HG03066 (cell line): ENCODE data around the gene CACUL1.
"Not testable (repeated sequence)": the region's sequence is repeated elsewhere in the genome, so short reads cannot be mapped to it uniquely, and the experiment has no call there.

Experiments
- ATAC-seq: cut with Tn5 transposase; IDR thresholded peaks from one replicate; pipeline ENCODE4 v1.9.1; 2021; ENCODE audit warnings: low read depth; ENCODE audit not compliant: unreplicated experiment

The CACUL1 gene

DNA sequence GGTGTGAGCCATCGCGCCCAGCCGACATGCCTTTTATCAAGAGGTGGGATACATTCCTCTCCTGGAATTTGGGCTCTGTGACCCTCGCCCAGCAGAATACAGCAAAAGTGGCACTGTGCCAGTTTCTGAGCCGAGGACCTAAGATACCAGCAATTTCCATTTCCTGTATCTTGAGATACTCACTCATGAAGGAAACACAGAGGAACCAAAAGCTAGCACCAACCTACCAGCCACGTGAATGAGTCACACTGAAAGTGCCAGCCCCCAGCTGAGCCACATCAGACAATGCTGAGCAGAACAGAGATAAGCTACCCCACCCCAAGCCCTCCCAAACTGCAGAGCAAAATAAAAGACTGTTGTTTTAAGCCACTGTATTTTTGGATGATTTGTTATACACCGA, 56.3 kb downstream of the CACUL1 start:
- ATAC-seq: peak; percentile 90

DNA sequence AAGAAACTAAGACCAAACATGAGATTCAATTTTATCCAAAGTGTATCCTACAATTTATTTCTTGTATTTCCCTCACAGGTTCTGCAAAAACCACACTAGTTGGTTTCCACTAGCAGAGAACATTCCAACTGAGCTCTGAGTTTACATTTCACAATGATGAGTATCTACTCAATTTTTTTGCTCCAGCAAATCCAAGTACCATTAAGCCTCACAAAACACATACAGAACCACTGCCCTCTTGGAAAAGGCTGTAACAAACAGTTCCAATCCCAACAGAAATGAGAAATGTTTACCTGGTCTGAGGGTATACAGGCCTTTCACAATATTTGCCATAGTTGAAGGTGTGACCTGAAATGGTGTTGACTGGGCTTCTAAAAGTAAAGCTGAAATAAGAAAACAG, 59.9 kb downstream of the CACUL1 start:
- no peak for ATAC-seq

DNA sequence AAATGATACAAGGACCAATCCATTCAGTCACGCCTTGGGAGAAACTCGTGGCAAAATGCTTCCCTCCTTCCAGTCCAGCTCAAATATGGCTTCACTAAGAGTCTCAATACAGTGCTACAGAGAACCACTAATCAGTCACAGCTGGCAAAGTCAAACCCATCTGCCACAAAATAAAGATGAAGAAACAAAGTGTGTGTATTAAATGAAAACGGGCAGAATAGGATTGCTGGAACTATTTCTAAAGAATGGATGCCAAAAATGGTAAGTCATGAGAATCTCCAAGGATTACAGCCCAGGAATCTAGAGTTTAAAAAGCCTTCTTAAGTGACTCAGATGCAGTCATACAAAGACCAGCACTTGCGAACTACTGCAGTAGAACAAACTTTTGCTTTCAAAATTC, 61.9 kb downstream of the CACUL1 start:
- no peak for ATAC-seq

DNA sequence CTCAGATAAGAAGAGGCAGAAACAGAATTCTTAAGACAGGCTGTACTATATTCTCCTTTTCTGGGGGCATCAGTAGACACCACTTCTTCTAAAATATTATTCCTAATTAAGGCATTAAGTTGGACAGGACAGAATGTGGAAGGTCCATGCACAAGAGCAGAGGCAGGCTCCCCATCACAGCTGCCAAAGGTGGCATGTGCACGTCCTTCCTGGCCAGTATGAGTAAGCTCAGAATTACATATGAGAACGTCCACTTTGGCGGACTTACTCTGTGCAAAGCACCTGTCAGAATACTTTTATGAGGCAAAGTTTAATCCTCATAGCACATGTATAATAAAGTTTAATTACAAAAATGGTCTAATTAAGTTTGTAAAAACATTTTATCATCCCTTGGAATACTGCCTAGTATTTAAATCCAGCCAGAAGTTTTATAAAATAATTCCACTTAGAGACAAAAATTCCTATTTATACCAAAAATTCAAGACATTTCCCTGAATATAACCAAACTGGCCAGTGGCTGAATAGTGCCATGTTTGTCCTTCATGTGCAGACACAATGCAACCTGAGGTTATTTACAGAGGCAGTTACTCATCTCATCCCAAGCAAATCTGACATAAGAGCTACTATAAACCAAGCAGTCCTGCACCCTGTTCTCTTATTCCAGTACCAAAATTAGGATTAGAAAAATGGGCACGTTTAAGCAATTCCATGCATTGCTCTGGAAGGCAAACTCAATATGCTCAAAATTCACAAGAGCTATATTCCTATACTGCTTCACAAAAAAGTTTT, 65.5 kb downstream of the CACUL1 start:
- no peak for ATAC-seq

DNA sequence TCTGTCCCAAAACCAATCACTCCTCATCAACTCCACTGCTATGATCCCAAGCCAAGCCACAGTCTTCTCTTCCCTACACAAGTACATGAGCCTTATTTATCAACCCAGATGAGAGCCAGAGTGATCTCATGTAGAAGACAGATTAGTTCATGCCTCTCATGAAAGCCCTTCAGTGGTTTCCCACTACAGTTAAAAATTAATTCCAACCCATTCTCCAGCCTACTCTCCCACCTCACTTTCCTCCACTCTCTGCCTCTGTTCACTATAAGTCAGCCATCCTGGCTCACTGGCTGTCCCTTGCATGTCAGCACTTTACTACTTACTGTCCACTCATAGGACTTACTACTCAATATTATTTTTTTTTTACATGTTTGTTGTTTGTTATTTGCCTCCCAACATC, 67.3 kb downstream of the CACUL1 start:
- no peak for ATAC-seq

DNA sequence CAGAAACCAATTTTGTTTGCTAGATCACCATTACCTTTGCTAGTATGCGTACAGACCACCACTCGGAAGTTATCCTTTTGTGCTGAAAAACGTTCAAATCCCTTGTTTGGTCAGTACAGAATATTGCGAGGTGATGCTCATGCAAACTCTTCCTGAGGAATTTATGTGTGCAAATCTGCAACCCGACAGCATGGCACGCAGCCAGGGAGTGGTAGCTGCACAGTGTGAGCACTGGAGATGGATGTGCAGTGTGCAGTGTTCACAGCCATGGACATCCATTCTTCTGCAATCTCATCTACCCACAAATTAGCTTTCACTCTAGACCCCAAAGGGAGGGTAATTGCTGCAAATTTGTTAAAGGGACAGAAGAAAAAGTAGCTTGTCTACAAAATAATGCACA, 72.2 kb downstream of the CACUL1 start:
- ATAC-seq: no peak

DNA sequence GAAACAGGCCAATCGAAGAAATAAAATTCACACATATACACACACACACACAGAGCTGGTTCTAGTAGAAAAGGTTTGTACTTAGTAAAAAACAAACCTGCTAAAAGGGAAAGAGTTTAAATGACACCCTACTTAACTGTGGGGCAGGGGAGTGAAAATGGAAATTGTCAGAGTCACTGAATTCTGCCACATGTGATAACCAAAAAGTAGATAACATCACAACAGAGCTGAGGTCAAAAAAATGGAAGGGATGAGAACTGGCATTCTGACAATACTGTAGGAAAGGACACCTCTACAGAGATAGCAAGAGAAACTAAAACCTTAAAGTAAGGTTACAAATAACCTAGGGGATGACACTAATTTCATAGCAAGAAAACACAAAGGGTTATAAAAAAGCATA, 74.6 kb downstream of the CACUL1 start:
- ATAC-seq: no peak

DNA sequence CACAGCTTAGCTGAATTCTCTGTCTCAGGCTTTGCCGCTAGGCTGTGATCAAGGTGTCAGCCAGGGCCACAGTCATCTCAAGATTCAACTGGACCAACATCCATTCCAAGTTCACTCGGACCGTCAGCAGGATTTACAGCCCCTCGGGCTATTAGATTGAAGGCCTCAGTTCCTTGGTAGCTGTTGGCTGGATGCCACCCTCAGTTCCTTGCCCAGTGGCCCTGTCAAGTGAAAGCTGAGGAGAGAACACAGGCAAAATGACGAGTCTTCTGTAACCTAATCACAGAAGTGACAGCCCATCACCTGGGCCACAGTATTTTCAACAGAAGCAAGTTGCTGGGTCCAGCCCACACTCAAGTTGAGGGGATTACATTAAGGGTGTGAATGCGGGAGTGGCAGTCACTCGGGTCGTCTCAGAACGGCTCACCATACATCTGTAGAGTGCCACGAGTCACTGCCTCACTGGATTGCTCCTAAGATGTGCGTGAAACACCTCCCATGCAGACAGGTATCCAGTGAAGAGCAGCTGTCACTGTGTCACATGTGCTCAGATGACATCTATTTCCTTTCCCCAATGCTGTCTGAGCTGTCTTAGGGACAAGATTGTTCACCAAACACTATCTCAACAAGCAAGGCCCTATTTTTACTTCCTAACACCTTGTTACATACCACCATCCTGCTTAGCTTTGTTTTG, 80.4 kb downstream of the CACUL1 start:
- ATAC-seq: no peak

DNA sequence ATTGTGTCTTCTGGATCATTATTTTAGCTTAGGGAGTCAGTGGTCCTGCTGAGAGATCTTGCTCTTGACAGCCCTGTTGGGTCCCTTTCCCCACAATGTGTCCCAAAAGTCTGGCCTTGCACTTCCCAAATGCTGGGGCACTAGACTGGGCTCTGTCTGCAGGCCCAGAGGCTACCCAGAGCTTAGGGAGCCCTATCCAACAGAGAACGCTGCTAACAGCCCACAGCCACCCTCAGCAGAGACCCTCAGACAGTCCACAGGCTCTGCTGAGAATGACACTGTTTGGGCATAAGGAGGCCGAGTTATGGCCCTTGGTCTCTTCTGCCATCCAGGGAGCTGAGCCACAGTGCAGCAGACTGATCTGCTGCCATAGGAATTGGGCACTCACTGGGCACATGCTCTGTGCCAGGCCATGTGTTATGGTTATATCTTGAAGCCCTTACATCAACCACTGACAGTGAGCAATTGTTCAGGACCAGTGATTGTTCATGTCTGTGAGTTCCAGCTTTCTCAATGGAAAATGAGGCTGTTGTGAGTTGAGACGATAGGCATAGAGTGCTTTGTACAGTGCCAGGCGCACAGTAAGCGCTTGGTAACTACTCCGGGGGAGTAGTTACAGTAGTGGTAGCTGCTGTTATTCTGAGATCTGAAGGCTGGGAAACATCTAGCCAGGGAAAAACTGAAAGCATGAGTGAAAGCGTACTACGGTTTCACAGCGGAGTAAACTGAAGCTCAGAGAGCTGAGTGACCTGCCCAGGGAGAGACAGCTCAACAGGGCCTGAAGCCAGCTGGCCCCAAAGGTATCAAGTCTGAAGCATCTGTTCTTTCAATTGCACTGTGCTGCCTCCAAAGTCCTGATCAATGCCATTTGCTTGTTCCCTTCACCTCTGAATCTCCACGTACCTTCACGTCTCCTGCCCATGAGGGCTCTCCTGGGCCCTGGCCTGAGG, 81.7 kb downstream of the CACUL1 start:
- no peak for ATAC-seq

DNA sequence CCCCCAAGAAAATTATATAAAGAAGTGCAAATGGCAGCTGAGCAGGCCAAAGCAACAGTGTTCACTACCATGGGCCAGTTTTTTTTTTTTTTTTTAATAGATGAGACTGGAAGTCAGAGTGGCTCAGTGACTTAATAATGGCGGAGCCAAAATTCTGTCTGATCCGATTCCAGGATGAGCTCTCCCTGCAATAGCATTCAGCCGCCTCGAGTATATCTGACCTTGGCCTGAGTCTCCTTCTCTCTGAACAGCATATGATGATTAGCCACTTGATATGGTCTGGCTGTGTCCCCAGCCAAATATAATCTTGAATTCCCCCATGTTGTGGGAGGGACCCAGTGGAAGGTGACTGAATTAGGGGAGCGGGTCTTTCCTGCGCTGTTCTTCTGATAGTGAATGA, 82.6 kb downstream of the CACUL1 start:
- ATAC-seq: no peak

DNA sequence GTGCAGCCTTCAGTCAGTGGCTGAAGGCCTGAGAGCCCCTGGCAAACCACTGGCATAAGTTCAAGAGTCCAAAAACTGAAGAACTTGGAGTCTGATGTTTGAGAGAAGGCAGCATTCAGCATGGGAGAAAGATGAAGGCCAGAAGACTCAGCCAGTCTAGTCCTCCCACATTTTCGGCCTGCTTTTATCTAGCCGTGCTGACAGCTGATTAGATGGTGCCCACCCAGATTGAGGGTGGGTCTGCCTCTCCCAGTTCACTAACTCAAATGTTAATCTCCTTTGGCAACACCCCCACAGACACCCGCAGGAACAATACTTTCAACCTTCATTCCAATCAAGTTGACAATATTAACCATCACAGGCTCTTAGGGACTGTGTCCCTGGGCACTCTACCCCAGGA, 83.5 kb downstream of the CACUL1 start:
- not testable (repeated sequence) for ATAC-seq

DNA sequence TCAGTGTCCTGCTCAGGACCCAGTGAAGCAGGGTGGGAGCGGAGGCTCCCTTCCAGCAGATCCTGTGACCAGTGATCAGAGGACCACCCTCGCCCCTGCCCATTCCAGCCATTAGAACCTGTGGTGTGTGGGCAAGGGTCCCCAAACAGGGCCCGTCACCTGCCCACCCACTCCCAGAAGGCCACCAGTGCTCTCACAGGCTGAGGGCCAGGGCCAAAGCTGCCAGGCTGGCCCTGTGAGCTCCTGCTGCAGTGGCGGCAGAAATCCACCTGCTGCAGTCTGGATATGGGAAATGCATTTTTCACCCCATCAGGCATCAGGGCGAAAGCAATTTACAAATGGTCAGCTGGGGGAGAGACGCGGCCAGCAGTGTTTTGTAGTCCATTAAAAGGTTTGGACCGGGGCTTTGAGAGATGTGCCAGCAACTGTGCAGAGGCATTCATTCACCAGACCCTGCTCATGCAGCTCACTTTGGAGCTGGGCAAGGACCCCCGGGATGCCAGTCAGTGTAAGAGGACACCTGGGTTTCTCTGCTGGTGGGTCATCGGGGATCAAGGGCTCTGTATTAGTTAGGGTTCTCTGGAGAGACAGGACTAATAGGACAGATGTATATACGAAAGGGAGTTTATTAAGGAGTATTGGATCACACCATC, 84.2 kb downstream of the CACUL1 start:
- ATAC-seq: no peak

DNA sequence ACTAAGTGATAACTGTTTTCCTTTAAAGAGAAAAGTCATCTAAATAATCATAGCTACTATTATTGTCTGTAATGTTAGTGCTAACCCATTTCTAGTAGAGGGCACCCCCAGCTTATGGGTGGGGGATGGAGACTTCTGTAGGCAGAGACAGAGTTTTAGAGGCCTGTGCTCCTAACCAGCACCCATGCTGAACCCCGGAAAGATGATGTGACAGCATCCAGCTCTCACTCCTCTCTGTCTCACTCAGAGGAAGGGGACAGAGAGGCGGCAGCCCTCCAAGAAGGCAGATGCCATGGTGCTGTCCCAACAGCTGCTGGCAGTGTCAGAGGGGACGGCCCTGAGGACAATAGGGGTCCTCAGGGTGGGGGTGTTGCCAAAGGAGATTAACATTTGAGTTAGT, 84.9 kb downstream of the CACUL1 start:
- ATAC-seq: no peak

DNA sequence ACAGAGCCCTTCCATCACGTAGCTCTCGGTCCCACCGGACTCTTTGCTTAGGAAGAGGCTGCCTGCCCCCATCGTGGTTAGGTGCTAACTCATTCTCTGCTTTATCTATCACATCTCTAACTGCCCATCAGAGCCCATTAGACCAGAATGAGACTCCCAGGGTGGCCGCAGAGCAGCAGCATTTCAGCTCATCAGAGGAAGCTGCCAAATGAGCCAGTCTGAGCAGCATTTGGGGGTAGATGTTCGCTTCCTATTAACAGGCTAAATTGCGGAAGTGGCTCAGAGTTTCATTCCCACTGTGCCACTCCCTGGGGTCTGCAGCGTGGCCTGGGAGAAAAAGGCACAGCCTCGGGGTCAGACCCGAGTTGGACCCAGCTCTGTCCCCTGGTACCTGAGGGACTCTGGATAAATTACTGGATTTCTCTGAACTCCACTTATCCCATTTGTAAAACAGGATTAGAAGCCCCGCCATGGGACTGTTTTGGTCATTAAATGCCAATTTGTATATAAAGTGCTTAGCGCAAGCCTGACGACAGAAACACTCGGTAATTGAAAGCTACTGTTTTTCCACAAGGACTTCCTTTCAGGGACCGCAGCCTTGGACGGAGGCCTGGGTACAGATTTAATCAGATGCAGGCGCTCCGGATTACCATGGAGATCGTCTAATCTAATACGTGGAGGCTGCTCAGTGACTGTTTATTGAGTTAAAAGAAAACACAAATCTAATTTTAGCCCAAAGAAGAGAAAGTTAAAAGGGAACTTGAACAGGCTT, 85.6 kb downstream of the CACUL1 start:
- ATAC-seq: no peak

DNA sequence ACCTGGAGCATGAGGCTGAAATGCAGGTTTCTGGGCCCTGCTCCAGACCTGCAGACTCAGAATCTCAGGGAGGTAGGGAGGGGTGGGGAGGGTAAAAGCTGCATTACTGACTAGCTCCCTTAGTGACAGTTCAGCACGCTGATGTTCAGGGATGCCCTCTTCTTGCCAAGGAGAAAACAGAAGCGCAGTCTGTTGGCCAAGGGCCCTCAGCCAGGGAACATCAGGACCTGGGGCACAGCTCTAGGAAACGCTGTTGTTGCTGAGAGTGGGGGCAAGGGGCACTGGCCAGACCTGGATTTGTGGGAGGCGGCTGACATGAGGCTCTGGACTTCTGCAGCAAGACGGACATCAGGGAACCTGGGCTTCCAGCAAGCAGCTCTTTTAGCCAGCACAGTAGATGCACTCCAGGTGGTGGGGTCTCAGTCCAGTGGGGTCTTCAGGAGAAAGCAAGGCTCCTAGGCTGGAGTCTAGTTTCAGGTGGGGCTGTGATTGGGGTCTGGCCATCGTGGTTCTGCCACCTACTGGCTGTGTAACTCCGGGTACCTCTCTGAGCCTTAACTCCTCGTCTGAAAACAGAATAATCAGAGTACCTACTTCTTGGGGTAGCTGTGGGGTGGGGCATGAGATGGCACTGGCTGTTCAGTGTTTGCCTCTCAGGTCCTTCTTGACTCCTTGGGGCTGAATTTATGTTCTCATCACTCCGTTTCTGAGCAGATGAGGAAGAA, 86.4 kb downstream of the CACUL1 start:
- ATAC-seq: no peak

DNA sequence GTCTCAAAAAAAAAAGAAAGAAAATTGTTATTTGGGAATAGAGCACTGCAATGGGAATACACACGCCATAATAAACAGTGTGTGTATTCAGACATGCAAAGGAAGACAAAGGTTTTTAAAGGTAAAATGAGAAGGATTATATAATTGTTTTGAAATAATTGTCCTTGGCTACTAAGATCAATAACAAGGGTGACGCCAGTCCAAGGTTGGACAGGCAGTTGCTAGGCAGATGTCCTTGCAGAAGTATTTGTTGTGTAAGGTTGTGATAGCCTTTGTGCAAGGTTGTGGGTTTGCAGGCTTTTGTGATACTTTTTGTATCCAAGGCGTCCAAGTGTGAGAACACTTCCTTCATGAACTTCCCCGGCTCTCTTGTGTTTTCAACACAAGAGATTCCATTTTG, 87.0 kb downstream of the CACUL1 start:
- ATAC-seq: no peak

DNA sequence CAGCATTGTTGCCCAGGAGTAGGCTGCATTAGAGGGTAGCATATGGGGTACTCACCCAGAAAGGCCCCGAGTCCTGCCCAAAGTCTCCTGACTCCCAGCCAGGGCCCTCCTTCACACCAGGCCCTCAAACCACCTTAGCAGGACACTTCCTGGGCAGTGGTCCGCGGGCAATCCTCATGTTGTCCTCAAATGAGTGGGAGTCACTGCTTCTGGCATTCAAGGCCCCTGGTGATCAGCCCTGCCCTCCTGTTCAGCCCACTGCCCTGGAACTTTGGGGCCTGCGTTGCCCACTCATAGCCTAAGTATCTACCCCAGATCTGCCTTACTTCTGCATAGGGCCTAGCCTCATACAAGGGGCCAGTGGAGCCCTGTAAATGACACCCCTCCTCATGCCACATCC, 88.4 kb downstream of the CACUL1 start:
- no peak for ATAC-seq

DNA sequence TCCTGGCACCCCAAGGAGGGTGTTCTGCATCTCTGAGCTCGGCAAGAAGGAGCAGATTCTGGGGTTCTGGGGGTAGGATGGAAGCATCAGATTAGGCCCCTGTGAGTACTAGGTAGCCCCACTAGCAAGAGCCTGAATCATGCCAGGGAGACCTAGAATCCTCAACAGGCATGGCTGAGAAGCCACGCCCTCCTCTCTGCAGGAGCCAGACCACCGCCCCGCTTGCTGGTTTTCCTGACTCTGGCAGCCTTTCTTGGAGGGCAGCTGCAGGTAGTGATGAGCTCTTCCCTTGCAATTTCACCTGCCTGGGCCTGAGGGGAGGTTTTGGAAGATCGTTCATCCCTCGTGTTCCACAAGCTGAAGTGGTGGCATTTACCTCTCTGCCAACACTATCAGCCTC, 90.4 kb downstream of the CACUL1 start:
- no peak for ATAC-seq

DNA sequence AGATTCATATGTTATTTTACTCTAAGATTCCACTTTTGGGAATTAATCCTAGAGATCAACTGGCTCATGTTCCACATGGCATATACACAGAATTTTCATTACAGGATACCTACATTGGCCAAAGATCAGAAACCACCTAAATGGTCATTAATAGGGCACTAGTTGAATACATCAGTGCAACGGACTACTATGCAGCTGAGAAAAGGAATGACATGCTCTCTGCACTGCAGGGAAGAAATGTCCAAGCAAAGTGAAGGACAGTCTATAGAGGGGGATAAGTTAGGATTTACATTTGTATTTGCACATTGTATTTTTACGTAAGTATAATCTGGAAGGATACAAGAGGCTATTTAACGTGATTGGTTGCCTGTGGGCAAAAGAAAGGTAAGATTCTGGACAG, 91.6 kb downstream of the CACUL1 start:
- ATAC-seq: no peak
